BJ (cell line): ENCODE results near the gene NFS1. TPM values are rescaled to one million over a fixed set of nuclear protein-coding genes. Genes with fewer than 3 reads are reported as not detected.

Experiments
- CTCF ChIA-PET: fragments of 350-600 bp; formaldehyde crosslinking; extraction: SDS; loops from one replicate; lab custom pipeline; 2021; ENCODE audit warnings: antibody characterized with exemption, inconsistent platforms; lab: Yijun Ruan, JAX
- POLR2A ChIA-PET: fragments of 300-600 bp; sonication (Branson Sonifier 250); formaldehyde crosslinking; extraction: SDS; loops from one replicate; lab custom pipeline; 2021; ENCODE audit warnings: antibody characterized with exemption; lab: Charles Lee
- DNase-seq: peaks from one replicate; pipeline ENCODE4 v3.0.0-alpha.2; 2011; ENCODE audit warnings: low read depth
- H3K27me3 ChIP-seq: 2 replicates; pipeline ENCODE4 v1.6.0; 2011; ENCODE audit warnings: low read length; ENCODE audit not compliant: control insufficient read depth, insufficient read depth
- H3K36me3 ChIP-seq: 2 replicates; pipeline ENCODE4 v1.5.1; 2011; ENCODE audit warnings: low read length; ENCODE audit not compliant: control insufficient read depth, insufficient read depth
- H3K4me3 ChIP-seq: 2 replicates; pipeline ENCODE4 v1.5.1; 2011; ENCODE audit warnings: low read depth, mild to moderate bottlenecking, control low read depth, low read length
- CTCF ChIP-seq: IDR thresholded peaks from 2 replicates; pipeline ENCODE4 v1.5.1; 2011; ENCODE audit warnings: low read depth, mild to moderate bottlenecking, control low read depth, inconsistent platforms, low read length, moderate library complexity; ENCODE audit not compliant: insufficient read depth
- polyA plus RNA-seq: library from polyadenylated mRNA; depleted of rRNA; stranded (reverse); fragments of >200 nt; gene quantifications from 2 replicates; pipeline ENCODE4 v1.2.3, GENCODE V29; 2011

NFS1 gene
- polyA plus RNA-seq, 1 experiment: 45.6 TPM

DNA sequence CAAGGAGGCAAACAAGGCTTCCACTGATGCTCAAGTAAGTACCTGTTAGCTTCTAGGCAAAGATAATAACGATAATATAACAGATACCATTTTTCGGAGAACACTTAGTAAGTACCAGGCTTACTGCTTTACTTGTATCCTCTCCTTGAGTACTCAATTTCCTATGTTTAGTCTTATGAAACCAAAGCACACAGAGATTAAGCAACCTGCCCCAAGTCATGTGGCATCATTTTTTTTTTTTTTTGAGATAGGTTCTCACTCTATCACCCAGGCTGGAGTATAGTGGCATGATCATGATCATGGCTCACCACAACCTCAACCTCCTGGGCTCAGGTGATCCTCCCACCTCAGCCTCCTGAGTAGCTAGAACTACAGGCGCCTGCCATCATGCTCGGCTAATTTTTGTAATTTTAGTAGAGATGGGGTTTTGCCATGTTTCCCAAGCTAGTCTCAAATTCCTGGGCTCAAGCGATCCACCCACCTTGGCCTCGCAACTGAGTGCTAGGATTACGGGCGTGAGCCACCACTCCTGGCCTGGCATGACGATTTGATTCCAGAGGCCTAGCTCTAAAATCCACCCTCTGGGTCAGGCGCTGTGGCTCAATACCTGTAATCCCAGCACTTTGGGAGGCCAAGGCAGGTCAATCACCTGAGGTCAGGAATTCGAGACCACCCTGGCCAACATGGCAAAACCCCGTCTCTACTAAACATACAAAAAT is 69.6 kb downstream of the NFS1 start:
- no peak for TF ChIP-seq CTCF
- Histone ChIP-seq H3K4me3 (no peak overlapping the region), H3K27me3 (no peaks in the 10 kb centered on the region), H3K36me3 (peaks cover 38% of the 10 kb centered on the region)
- CTCF ChIA-PET: interaction anchor here (5.0 kb wide), 1 partner anchor 10 kb away, joined by 29 read pairs; no protein-coding TSS in a partner anchor
- POLR2A ChIA-PET: no interaction called here
- no peak for DNase-seq

GRCh38 chr20:35627121-35627520 is 72.0 kb downstream of the NFS1 start:
- ChIA-PET CTCF (interaction anchor here (1.5 kb wide), 1 partner anchor 8 kb away, joined by 9 read pairs; no protein-coding TSS in a partner anchor), POLR2A (no interaction called here)
- TF ChIP-seq CTCF: no peak
- no peak for DNase-seq
- peaks cover 31% of the 10 kb centered on the region for H3K36me3 ChIP-seq
- H3K27me3 ChIP-seq: no peaks in the 10 kb centered on the region
- H3K4me3 ChIP-seq: no peak overlapping the region

- Histone ChIP-seq H3K4me3 (no peak overlapping the region), H3K36me3 (peaks cover 28% of the 10 kb centered on the region), H3K27me3 (no peaks in the 10 kb centered on the region)
- CTCF ChIA-PET: interaction anchor here (1.5 kb wide), 1 partner anchor 8 kb away, joined by 9 read pairs; no protein-coding TSS in a partner anchor
- no peak for TF ChIP-seq CTCF
- no peak for DNase-seq
- POLR2A ChIA-PET: no interaction called here
Measured at GRCh38 chr20:35626386-35627001, 72.7 kb downstream of the NFS1 start.

DNA sequence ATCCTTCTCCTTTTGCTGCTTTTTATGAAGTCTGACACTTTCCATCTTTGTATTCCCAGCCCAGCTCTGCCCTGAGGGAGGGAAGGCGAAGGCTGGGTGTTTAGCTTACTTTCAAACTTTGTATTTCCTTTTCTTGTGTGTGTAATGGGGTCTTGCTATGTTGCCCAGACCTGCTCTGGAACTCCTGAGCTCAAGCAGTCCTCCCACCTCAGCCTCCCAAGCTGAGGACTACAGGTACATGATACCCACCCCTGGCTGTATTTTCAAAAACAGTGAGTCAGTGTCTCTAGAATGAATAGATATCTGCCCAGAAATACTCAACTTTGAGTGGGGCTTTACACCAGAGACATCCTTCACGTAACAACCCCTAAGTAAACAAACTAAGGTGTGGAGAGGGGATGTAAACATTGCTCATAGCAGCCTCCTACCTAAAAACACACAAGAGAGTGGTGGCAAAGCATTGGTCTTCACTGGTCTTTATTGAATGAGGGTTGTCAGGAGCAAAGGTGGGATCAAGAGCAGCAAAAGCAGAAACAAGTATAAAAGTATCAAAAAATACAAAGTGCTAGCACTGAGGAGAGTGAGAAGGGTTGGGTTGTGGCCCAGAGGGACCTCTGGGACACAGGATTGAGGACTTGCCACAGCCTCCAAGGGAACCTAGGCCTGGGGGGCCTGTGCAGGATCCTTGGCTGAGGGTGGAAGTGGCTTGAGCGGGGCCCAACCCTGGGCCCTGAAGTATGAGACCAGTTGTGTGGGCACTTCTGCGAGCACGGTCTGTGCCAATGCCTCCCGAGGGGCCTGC is 73.4 kb downstream of the NFS1 start:
- H3K36me3 ChIP-seq: peaks cover 27% of the 10 kb centered on the region
- no peak for DNase-seq
- ChIA-PET POLR2A (interaction anchor here (0.6 kb wide), 1 partner anchor 10 kb away, joined by 3 read pairs; the partner anchor contains the start of gene SPAG4), CTCF (no interaction called here)
- no peaks in the 10 kb centered on the region for H3K27me3 ChIP-seq
- TF ChIP-seq CTCF: no peak
- no peak overlapping the region for H3K4me3 ChIP-seq

- TF ChIP-seq CTCF: no peak
- Histone ChIP-seq H3K27me3 (no peaks in the 10 kb centered on the region), H3K4me3 (no peak overlapping the region), H3K36me3 (peaks cover 15% of the 10 kb centered on the region)
- POLR2A ChIA-PET: no interaction called here
- CTCF ChIA-PET: interaction anchor here (1.3 to 3.4 kb wide), 3 partner anchors 9 to 333 kb away, joined by 3 to 29 read pairs (median 5); partner anchors contain the start of gene SCAND1
- no peak for DNase-seq
Measured at GRCh38 chr20:35621560-35621946, 77.6 kb downstream of the NFS1 start.
